KMS-11 (cell line): ENCODE measurements around the gene RBMS2.
"Not testable (repeated sequence)": the region's sequence is repeated elsewhere in the genome, so short reads cannot be mapped to it uniquely, and the experiment has no call there.

Source experiments
- H2AFZ ChIP-seq: fragments of 200-600 bp; sonication (generic); 2 replicates; pipeline ENCODE4 v1.6.1; 2016; ENCODE audit warnings: antibody characterized with exemption, mixed run types, low read depth
- H3K27ac ChIP-seq: fragments of 200-600 bp; sonication (generic); 2 replicates; pipeline ENCODE4 v1.6.1; 2016; ENCODE audit warnings: mild to moderate bottlenecking, mixed run types
- H3K27me3 ChIP-seq: fragments of 200-600 bp; sonication (generic); 2 replicates; pipeline ENCODE4 v1.6.1; 2017; ENCODE audit warnings: mild to moderate bottlenecking, low read depth, mixed run types, moderate library complexity; ENCODE audit not compliant: insufficient read depth
- H3K36me3 ChIP-seq: fragments of 200-600 bp; sonication (generic); 2 replicates; pipeline ENCODE4 v1.6.1; 2017; ENCODE audit warnings: mild to moderate bottlenecking, mixed run types; ENCODE audit not compliant: insufficient read depth
- H3K4me1 ChIP-seq: fragments of 200-600 bp; sonication (generic); 2 replicates; pipeline ENCODE4 v1.6.1; 2016; ENCODE audit warnings: mild to moderate bottlenecking, low read depth, mixed run types; ENCODE audit not compliant: poor library complexity, severe bottlenecking
- H3K4me2 ChIP-seq: fragments of 200-600 bp; sonication (generic); 2 replicates; pipeline ENCODE4 v1.7.0; 2016; ENCODE audit warnings: mild to moderate bottlenecking, mixed run types
- H3K4me3 ChIP-seq: fragments of 200-600 bp; sonication (generic); IDR thresholded peaks from 2 replicates; pipeline ENCODE4 v1.6.1; 2017; ENCODE audit warnings: low read depth, low read length, mixed read lengths; ENCODE audit not compliant: insufficient read depth
- H3K79me2 ChIP-seq: fragments of 200-600 bp; sonication (generic); 2 replicates; pipeline ENCODE4 v1.6.1; 2016; ENCODE audit warnings: low read depth, mixed run types; ENCODE audit not compliant: insufficient read depth
- H3K9ac ChIP-seq: fragments of 200-600 bp; sonication (generic); 2 replicates; pipeline ENCODE4 v1.6.1; 2016; ENCODE audit warnings: mild to moderate bottlenecking, mixed run types
- H4K20me1 ChIP-seq: fragments of 200-600 bp; sonication (generic); 2 replicates; pipeline ENCODE4 v1.6.1; 2016; ENCODE audit warnings: mild to moderate bottlenecking, mixed run types; ENCODE audit not compliant: insufficient read depth
- CTCF ChIP-seq: fragments of 200-600 bp; sonication (generic); conservative IDR thresholded peaks from 2 replicates; pipeline ENCODE4 v1.6.1; 2017; ENCODE audit warnings: low read depth, mild to moderate bottlenecking, antibody characterized with exemption, low read length, moderate library complexity, mixed read lengths

RBMS2 gene

GRCh38 chr12:56487448-56488040, 34.1 kb upstream of the RBMS2 start:
- H3K9ac ChIP-seq = no peak overlapping the region; the same call in 1 of the 2 replicates
- H3K27me3 ChIP-seq = peaks cover 19% of the 10 kb centered on the region; the same call in 1 of the 2 replicates
- H3K4me3 ChIP-seq = no peak overlapping the region
- H3K4me1 ChIP-seq = no peaks in the 10 kb centered on the region
- H3K27ac ChIP-seq = no peak overlapping the region
- H2AFZ ChIP-seq = peak overlapping the region; percentile 78
- TF ChIP-seq CTCF = no peak
- no peaks in the 10 kb centered on the region for H3K79me2 ChIP-seq
- H3K36me3 ChIP-seq = no peaks in the 10 kb centered on the region
- H4K20me1 ChIP-seq = no peaks in the 10 kb centered on the region
- peak overlapping the region; percentile 66 for H3K4me2 ChIP-seq

- no peaks in the 10 kb centered on the region for H3K79me2 ChIP-seq
- H3K4me1 ChIP-seq = no peaks in the 10 kb centered on the region
- no peak for TF ChIP-seq CTCF
- peak within 1 kb of the TSS; percentile 66 for H3K4me2 ChIP-seq
- H2AFZ ChIP-seq = peak within 1 kb of the TSS; percentile 78
- H3K27me3 ChIP-seq = peaks cover 19% of the 10 kb centered on the region; the same call in 1 of the 2 replicates
- no peak within 1 kb of the TSS; the same call in 1 of the 2 replicates for H3K9ac ChIP-seq
- no peaks in the 10 kb centered on the region for H4K20me1 ChIP-seq
- H3K36me3 ChIP-seq = no peaks in the 10 kb centered on the region
- H3K27ac ChIP-seq = no peak within 1 kb of the TSS
- no peak within 1 kb of the TSS for H3K4me3 ChIP-seq
These were observed 33.3 kb upstream of the RBMS2 start, which contains the start of gene GLS2 for GRCh38 chr12:56488041-56488955. Gene GLS2 (minus strand): TSS chr12:56488161. CDS start chr12:56488118, 43 bp downstream.

GRCh38 chr12:56490360-56490759, 31.3 kb upstream of the RBMS2 start:
- no peak overlapping the region for H2AFZ ChIP-seq
- H3K4me2 ChIP-seq = no peak overlapping the region
- H3K79me2 ChIP-seq = no peaks in the 10 kb centered on the region
- no peaks in the 10 kb centered on the region for H4K20me1 ChIP-seq
- H3K4me1 ChIP-seq = no peaks in the 10 kb centered on the region
- no peak overlapping the region for H3K9ac ChIP-seq
- TF ChIP-seq CTCF = no peak
- H3K4me3 ChIP-seq = no peak overlapping the region
- H3K27ac ChIP-seq = no peak overlapping the region
- peaks cover 19% of the 10 kb centered on the region; the same call in 1 of the 2 replicates for H3K27me3 ChIP-seq
- no peaks in the 10 kb centered on the region for H3K36me3 ChIP-seq

- not testable (repeated sequence) for H3K36me3 ChIP-seq, H3K4me2 ChIP-seq, H2AFZ ChIP-seq, H3K79me2 ChIP-seq, H3K4me3 ChIP-seq, H3K27ac ChIP-seq, H3K9ac ChIP-seq, H4K20me1 ChIP-seq, H3K4me1 ChIP-seq
- peaks cover 26% of the 10 kb centered on the region; the same call in 1 of the 2 replicates for H3K27me3 ChIP-seq
These were observed 28.1 kb upstream of the RBMS2 start for GRCh38 chr12:56493409-56494105.

GRCh38 chr12:56494106-56494415, 27.6 kb upstream of the RBMS2 start:
- not testable (repeated sequence) for H3K27ac ChIP-seq, H3K79me2 ChIP-seq, H3K4me2 ChIP-seq, H3K4me3 ChIP-seq, H3K9ac ChIP-seq, H3K4me1 ChIP-seq, H3K36me3 ChIP-seq, H4K20me1 ChIP-seq, H2AFZ ChIP-seq
- peaks cover 28% of the 10 kb centered on the region; the same call in 1 of the 2 replicates for H3K27me3 ChIP-seq

- H3K36me3 ChIP-seq, H3K4me1 ChIP-seq, H4K20me1 ChIP-seq: not testable (repeated sequence)
These were observed 27.1 kb upstream of the RBMS2 start for GRCh38 chr12:56494481-56494880.

More at GRCh38 chr12:56494481-56494880, 27.1 kb upstream of the RBMS2 start:
- not testable (repeated sequence) for H3K4me3 ChIP-seq, H3K9ac ChIP-seq, H3K4me2 ChIP-seq, H2AFZ ChIP-seq, H3K79me2 ChIP-seq, H3K27ac ChIP-seq
- H3K27me3 ChIP-seq = peaks cover 30% of the 10 kb centered on the region; the same call in 1 of the 2 replicates
